ENCODE data around the gene GALNT12.

GALNT12 gene

DNA sequence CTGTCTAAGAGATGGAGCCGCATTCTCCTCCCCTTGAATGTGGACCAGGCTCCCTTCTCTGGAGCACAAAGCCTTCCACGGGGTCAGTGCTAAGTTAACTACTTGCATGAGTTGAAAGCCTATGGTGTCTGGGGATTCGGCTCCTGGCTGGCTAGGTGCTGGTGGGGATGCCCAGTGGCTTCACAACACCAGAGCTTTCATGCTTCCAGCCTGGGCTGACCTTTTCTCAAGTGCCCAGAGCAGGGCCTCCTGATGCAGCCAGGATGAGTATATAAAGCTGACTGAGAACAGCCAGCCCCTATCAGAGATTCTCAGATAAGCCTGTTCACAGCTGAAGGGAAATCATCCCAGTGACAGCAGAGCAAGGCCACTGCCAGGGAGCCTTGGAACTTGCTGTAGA is 11.8 kb downstream of the GALNT12 start:
- no peak for TF ChIP-seq CTCF (IDR thresholded peaks at IDR 0.05; ENCODE audit: insufficient read depth, low read depth, low read length, missing control alignments)
- DNase-seq (ENCODE audit: low read depth) = no peak
- no peak overlapping the region for H3K4me3 ChIP-seq (ENCODE audit: low read depth, low read length)

GRCh38 chr9:98821831-98822230 is 14.4 kb downstream of the GALNT12 start:
- H3K4me3 ChIP-seq (ENCODE audit: low read depth, low read length) = no peak overlapping the region
- no peak for TF ChIP-seq CTCF (IDR thresholded peaks at IDR 0.05; ENCODE audit: insufficient read depth, low read depth, low read length, missing control alignments)
- no peak for DNase-seq (ENCODE audit: low read depth)

DNA sequence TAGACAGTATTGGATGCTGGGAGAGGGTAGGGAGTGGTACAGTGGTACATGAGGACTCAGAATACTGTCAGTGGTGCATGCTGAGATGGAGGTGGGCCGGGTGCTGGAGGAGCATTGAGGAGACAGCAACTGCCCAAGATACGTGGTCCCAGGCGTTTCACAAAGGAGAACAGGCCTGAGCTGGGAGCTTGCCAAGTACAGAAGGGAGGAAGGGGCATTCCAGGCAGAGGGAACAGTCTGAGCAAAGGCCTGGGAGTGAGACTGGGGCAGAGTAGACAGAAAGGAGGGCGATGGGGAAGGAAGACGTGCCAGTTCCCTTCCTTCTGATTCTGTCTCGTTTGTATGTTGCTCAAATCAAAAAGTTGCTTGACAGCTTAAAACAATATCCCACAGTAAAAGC is 15.2 kb downstream of the GALNT12 start:
- TF ChIP-seq CTCF (IDR thresholded peaks at IDR 0.05; ENCODE audit: insufficient read depth, low read depth, low read length, missing control alignments) = no peak
- no peak for DNase-seq (ENCODE audit: low read depth)
- H3K4me3 ChIP-seq (ENCODE audit: low read depth, low read length) = no peak overlapping the region

DNA sequence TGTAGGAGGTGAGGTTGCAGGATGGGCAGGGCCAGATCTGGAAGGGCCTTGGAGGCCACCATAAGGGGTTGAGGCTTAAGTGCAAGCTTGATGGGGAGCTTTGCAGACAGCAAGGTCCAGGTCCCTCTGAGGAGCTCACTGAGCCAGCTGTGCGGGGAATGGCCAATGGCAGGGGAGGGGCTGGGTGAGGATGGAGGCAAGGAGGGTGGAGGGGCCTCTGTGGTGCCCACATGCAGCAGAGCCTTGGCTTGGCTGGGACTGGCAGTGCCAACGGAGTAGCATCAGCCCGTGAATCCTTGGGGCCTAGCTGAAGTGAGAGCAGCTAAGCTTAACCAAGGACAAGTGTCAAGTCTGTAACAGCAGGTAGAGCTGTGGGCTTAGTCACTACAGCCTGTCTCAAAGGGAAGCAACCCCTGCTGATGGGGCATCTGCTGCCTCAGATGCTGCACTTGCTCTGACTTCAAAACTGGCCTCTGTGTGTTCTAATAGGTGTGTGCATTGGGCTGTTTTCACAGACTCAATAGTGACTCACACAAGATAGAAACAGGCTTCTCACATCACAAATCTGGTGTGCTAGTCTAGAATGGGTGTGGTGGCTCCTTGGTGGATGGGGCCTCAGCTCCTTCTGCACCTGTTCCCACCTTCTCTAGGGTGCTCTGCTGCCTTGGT is 16.3 kb downstream of the GALNT12 start:
- no peak for TF ChIP-seq CTCF (IDR thresholded peaks at IDR 0.05; ENCODE audit: insufficient read depth, low read depth, low read length, missing control alignments)
- DNase-seq (ENCODE audit: low read depth) = no peak
- no peak overlapping the region for H3K4me3 ChIP-seq (ENCODE audit: low read depth, low read length)

- DNase-seq (ENCODE audit: low read depth) = no peak
- no peak overlapping the region for H3K4me3 ChIP-seq (ENCODE audit: low read depth, low read length)
- TF ChIP-seq CTCF (IDR thresholded peaks at IDR 0.05; ENCODE audit: insufficient read depth, low read depth, low read length, missing control alignments) = no peak
Observed at GRCh38 chr9:98825414-98825813, 17.9 kb downstream of the GALNT12 start.

GRCh38 chr9:98826716-98827115 is 19.2 kb downstream of the GALNT12 start:
- no peak for DNase-seq (ENCODE audit: low read depth)
- H3K4me3 ChIP-seq (ENCODE audit: low read depth, low read length) = no peak overlapping the region
- no peak for TF ChIP-seq CTCF (IDR thresholded peaks at IDR 0.05; ENCODE audit: insufficient read depth, low read depth, low read length, missing control alignments)

GRCh38 chr9:98829766-98830165 is 22.3 kb downstream of the GALNT12 start:
- no peak for TF ChIP-seq CTCF (IDR thresholded peaks at IDR 0.05; ENCODE audit: insufficient read depth, low read depth, low read length, missing control alignments)
- DNase-seq (ENCODE audit: low read depth) = no peak
- H3K4me3 ChIP-seq (ENCODE audit: low read depth, low read length) = no peak overlapping the region

Measured in GM12865 (cell line).